ENCODE measurements around the gene GTF2H1. TPM values are rescaled to one million over a fixed set of nuclear protein-coding genes. Genes with fewer than 3 reads are reported as not detected.

Gene GTF2H1
- total RNA-seq, 4 donors from 2014 or later: 46.4 to 73.0 (median 53.5) TPM

DNA sequence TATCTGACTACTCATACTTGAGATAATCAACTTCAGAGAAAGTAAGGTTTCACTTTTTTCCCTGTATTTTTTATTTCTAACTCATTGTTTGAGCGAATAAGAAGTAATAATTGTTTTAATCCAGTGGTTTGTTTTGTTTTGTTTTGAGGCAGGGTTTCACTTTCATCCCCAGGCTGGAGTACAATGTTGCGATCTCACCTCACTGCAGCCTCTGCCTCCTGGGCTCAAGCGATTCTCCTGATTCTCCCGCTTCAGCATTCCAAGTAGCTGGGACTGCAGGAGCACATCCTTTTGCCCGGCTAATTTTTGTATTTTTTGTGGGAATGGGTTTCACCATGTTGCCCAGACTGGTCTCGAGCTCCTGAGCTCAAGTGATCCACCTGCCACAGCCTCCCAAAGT lies 8.6 kb downstream of the GTF2H1 start:
- DNase-seq (ENCODE audit: low spot score in 2 of 2): no peak
- no peak for TF ChIP-seq POLR2A (IDR thresholded peaks at IDR 0.05)
- TF ChIP-seq, protein P1, sequence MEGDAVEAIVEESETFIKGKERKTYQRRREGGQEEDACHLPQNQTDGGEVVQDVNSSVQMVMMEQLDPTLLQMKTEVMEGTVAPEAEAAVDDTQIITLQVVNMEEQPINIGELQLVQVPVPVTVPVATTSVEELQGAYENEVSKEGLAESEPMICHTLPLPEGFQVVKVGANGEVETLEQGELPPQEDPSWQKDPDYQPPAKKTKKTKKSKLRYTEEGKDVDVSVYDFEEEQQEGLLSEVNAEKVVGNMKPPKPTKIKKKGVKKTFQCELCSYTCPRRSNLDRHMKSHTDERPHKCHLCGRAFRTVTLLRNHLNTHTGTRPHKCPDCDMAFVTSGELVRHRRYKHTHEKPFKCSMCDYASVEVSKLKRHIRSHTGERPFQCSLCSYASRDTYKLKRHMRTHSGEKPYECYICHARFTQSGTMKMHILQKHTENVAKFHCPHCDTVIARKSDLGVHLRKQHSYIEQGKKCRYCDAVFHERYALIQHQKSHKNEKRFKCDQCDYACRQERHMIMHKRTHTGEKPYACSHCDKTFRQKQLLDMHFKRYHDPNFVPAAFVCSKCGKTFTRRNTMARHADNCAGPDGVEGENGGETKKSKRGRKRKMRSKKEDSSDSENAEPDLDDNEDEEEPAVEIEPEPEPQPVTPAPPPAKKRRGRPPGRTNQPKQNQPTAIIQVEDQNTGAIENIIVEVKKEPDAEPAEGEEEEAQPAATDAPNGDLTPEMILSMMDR (IDR thresholded peaks at IDR 0.05): no peak
- no peak overlapping the region for H3K4me3 ChIP-seq (ENCODE audit: low read depth, poor library complexity, severe bottlenecking)
- intact Hi-C loops (cut with DNase I; ENCODE audit: low total_unique reads): no loop called here
- WGBS, 2 donors: 94 to 96% methylated on average over 6 of the region's 6 CpGs

DNA sequence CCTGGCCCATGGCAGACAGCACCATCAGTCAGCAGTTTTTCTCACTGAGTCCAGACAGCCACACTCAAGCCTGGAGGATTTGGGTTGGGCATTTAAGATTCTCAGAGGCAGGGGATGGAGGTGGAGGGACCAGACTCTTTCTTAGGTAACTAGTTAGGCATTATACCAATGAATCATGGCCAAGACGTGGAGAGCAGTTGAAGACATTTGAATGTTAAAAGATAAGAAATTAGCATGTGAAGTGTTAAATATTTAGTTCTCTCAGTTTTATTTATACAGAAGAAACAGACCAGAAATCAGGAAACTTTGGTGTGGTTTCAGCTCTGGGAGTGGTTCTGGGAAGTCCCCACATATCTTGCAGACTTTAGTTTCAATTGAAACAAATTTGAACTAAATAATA lies 9.9 kb downstream of the GTF2H1 start:
- DNase-seq (ENCODE audit: low spot score in 2 of 2): no peak
- intact Hi-C loops (cut with DNase I; ENCODE audit: low total_unique reads): no loop called here
- TF ChIP-seq POLR2A (IDR thresholded peaks at IDR 0.05): no peak
- TF ChIP-seq, protein P1 (IDR thresholded peaks at IDR 0.05): no peak
- no peak overlapping the region for H3K4me3 ChIP-seq (ENCODE audit: low read depth, poor library complexity, severe bottlenecking)
- 42 to 62% methylated on average over 1 of the region's 1 CpG for WGBS, 2 donors

DNA sequence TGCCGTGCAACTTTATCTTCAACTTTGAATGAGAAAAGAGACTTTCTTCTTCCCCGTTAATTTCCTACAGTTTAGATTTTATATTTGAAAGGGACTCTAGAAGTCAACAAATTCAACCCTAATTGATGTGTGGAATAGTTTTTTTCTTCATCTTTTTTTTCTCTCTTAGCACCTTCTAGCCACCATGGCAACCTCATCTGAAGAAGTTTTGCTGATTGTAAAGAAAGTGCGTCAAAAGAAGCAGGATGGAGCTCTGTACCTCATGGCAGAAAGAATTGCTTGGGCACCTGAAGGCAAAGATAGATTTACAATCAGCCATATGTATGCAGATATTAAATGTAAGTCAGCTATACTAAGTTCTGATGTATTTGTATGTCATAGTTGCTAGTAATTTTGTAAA lies 10.5 kb downstream of the GTF2H1 start:
- WGBS, 2 donors: 89 to 92% methylated on average over 3 of the region's 3 CpGs
- DNase-seq (ENCODE audit: low spot score in 2 of 2): no peak
- intact Hi-C loops (cut with DNase I; ENCODE audit: low total_unique reads): no loop called here
- TF ChIP-seq, protein P1 (IDR thresholded peaks at IDR 0.05): no peak
- no peak for TF ChIP-seq POLR2A (IDR thresholded peaks at IDR 0.05)
- H3K4me3 ChIP-seq (ENCODE audit: low read depth, poor library complexity, severe bottlenecking): no peak overlapping the region

DNA sequence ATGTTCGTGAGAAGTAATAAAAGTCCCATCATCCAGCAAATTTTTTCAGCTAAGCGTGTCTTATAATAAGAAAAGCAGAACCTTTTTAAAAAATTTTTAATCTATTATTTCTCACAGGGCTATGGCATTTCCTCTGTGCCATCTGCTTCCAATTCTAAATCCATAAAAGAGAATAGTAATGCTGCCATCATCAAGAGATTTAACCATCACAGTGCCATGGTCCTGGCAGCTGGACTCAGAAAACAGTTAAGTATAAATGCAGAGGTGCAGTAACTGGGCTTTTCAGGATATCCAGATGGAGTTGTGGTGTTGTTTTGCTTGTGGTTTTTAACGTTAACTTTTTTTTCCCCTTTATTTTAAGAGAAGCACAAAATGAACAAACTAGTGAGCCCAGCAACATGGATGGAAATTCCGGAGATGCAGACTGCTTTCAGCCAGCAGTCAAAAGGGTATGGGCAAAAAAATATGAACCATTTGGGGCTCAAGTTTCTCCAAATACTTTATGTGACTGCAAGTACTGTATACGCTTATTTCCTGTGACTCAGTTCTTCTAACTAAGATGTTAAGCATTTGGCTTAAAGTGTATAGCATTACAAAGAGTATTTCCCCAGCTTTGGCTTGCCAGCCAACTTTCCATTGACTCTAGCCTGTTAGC lies 25.2 kb downstream of the GTF2H1 start:
- H3K4me3 ChIP-seq (ENCODE audit: low read depth, poor library complexity, severe bottlenecking): no peak overlapping the region
- intact Hi-C loops (cut with DNase I; ENCODE audit: low total_unique reads): no loop called here
- no peak for TF ChIP-seq POLR2A (IDR thresholded peaks at IDR 0.05)
- TF ChIP-seq, protein P1 (IDR thresholded peaks at IDR 0.05): no peak
- no peak for DNase-seq (ENCODE audit: low spot score in 2 of 2)
- WGBS, 2 donors: 71 to 72% methylated on average over 5 of the region's 5 CpGs

DNA sequence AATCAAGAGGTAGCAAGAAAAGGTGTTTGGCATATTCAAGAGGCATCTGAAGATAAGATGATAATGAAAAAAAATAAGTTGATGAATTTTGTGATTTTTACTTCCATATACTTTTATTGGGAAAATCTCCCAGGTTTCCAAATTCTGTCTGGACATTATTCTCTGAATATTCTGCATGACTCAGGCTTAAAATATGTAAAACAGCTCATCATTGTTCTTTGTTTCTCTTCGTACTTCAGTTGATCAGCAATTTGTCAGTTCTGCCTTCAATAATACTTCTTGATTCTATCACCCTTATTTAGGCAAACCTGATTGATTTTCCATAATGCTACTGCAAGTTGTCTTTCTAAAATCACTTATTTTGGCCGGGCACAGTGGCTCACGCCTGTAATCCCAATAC lies 30.2 kb downstream of the GTF2H1 start:
- TF ChIP-seq, protein P1 (IDR thresholded peaks at IDR 0.05): no peak
- TF ChIP-seq POLR2A (IDR thresholded peaks at IDR 0.05): no peak
- DNase-seq (ENCODE audit: low spot score in 2 of 2): no peak
- intact Hi-C loops (cut with DNase I; ENCODE audit: low total_unique reads): no loop called here
- 73 to 80% methylated on average over 3 of the region's 3 CpGs for WGBS, 2 donors
- H3K4me3 ChIP-seq (ENCODE audit: low read depth, poor library complexity, severe bottlenecking): no peak overlapping the region

DNA sequence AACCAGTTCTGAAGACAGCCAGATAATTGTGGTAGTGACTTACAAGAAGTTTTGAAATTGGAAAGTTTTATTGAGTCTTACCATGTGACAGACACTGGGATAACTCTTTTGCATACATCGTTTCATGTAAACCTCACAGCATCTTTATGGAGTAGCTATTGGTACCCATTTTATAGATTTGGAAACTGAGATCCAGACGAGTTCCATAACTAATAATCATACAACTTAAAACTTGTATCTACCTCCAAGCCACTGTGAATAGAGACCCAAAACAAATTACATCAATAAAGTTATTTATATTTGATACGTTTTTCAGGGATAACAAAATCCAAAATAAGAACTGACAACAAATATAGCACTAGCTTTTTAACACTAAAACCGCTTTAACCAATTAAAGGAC lies 36.3 kb downstream of the GTF2H1 start:
- H3K4me3 ChIP-seq (ENCODE audit: low read depth, poor library complexity, severe bottlenecking): no peak overlapping the region
- intact Hi-C loops (cut with DNase I; ENCODE audit: low total_unique reads): no loop called here
- 90 to 93% methylated on average over 4 of the region's 4 CpGs for WGBS, 2 donors
- no peak for DNase-seq (ENCODE audit: low spot score in 2 of 2)
- no peak for TF ChIP-seq POLR2A (IDR thresholded peaks at IDR 0.05)
- TF ChIP-seq, protein P1 (IDR thresholded peaks at IDR 0.05): no peak
